Activated naive CD4-positive, alpha-beta T cell treated with anti-CD3 and anti-CD28 coated beads, Interleukin-2, amount 10 ng/mL, durations not matched to agents 7 days and 5 days (primary cell): ENCODE measurements around the gene VIT.
"Not testable (repeated sequence)": the region's sequence is repeated elsewhere in the genome, so short reads cannot be mapped to it uniquely, and the experiment has no call there.

Experiments
- CTCF ChIA-PET: fragments of 350-600 bp; sonication (Branson Sonifier 250); formaldehyde crosslinking; loops from one replicate; lab custom pipeline; 2021; ENCODE audit warnings: antibody characterized with exemption; lab: Charles Lee
- DNase-seq: peaks from one replicate; pipeline ENCODE4 v3.0.0-alpha.2; 2020
- H3K27ac Mint-ChIP-seq: one replicate; pipeline ENCODE4 v1.8.0; 2021; ENCODE audit warnings: mild to moderate bottlenecking, moderate library complexity, mixed read lengths
- H3K27me3 Mint-ChIP-seq: one replicate; pipeline ENCODE4 v1.8.0; 2021; ENCODE audit warnings: mild to moderate bottlenecking, mixed read lengths
- H3K36me3 Mint-ChIP-seq: one replicate; pipeline ENCODE4 v1.8.0; 2021; ENCODE audit warnings: mixed read lengths
- H3K4me1 Mint-ChIP-seq: one replicate; pipeline ENCODE4 v1.8.0; 2021; ENCODE audit warnings: mixed read lengths
- H3K4me3 Mint-ChIP-seq: one replicate; pipeline ENCODE4 v1.8.0; 2021; ENCODE audit warnings: mild to moderate bottlenecking, moderate library complexity, mixed read lengths
- H3K9me3 Mint-ChIP-seq: one replicate; pipeline ENCODE4 v1.8.0; 2021; ENCODE audit warnings: mixed read lengths

VIT gene

DNA sequence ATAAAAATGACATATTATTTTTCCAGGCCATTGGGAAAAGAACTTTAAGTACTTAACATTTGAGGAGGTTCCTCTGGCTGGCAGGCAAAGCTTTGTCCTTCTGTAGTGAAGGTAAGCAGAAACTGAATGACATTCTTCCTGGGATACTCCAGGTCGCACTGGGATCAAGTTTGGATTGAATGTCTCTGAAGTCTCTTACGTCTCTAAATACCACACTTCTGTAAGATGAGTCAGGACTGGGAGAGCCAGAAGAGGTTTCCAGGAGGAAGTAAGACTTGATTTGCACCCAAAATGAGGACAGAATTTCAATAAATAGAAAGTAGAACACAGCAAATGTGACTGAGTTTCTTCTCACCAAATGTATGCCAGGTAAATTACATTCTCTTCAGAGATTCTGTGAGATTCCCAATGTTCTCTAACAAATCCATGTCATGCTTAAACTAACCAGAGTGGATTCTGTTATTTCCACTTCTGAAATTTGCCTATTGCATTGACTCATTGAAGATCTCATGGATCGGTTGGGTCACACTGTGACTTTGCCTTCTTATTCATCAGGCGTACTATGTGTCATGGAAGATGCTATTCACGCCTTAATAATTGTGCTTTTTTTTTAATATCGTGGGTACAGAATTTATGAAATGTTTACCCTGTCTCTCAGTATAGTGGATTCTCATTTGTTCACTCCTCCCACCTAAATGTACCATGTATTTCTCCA lies 25.5 kb upstream of the VIT start:
- Mint-ChIP-seq H3K27me3 (peaks cover 4% of the 10 kb centered on the region), H3K27ac (no peak overlapping the region), H3K4me3 (no peak overlapping the region), H3K36me3 (no peaks in the 10 kb centered on the region), H3K4me1 (no peaks in the 10 kb centered on the region), H3K9me3 (no peaks in the 10 kb centered on the region)
- DNase-seq = no peak
- CTCF ChIA-PET = no interaction called here

DNA sequence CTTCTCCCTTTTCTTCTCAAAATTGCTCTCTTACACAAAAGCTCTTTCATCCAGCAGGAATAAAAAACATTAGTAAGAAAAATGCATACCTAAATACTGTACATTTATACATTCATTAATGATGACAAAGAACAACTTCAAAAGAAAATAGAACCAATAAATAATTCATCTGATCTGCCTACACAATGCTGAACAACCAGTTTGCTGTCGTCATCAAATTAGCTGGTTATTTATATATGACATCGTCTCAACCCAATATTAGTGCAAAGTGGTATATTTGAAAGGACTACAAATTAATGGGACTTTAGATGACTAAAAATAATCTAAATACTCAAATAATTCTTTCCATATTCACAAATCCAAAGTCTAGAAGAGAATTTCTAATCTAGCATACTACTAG lies 24.8 kb upstream of the VIT start:
- CTCF ChIA-PET = no interaction called here
- H3K27me3 Mint-ChIP-seq = peaks cover 4% of the 10 kb centered on the region
- no peak overlapping the region for H3K27ac Mint-ChIP-seq
- H3K4me1 Mint-ChIP-seq = peaks cover under 1% of the 10 kb centered on the region
- no peaks in the 10 kb centered on the region for H3K9me3 Mint-ChIP-seq
- no peak for DNase-seq
- no peak overlapping the region for H3K4me3 Mint-ChIP-seq
- no peaks in the 10 kb centered on the region for H3K36me3 Mint-ChIP-seq

DNA sequence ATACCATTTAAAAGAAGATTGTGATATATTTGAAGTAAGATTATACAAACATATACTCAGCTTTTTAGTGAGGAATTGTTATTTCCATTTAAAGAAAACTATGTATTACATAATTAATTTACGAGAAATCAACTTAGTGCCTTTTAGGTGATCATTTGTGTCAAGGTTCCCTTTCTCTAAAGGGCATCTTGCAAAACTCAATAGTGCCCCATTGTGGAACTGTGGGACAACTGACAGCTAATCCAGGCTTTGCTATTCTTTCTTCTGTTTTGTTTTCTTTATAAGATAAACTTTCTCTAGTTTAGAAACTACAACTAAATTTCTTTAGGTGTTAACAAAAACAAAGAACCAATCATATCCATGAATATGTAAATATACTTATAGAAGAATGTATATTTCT lies 24.3 kb upstream of the VIT start:
- H3K4me3 Mint-ChIP-seq = no peak overlapping the region
- H3K27ac Mint-ChIP-seq = no peak overlapping the region
- H3K36me3 Mint-ChIP-seq = no peaks in the 10 kb centered on the region
- DNase-seq = no peak
- no peaks in the 10 kb centered on the region for H3K9me3 Mint-ChIP-seq
- CTCF ChIA-PET = no interaction called here
- peaks cover 4% of the 10 kb centered on the region for H3K27me3 Mint-ChIP-seq
- peaks cover 5% of the 10 kb centered on the region for H3K4me1 Mint-ChIP-seq

DNA sequence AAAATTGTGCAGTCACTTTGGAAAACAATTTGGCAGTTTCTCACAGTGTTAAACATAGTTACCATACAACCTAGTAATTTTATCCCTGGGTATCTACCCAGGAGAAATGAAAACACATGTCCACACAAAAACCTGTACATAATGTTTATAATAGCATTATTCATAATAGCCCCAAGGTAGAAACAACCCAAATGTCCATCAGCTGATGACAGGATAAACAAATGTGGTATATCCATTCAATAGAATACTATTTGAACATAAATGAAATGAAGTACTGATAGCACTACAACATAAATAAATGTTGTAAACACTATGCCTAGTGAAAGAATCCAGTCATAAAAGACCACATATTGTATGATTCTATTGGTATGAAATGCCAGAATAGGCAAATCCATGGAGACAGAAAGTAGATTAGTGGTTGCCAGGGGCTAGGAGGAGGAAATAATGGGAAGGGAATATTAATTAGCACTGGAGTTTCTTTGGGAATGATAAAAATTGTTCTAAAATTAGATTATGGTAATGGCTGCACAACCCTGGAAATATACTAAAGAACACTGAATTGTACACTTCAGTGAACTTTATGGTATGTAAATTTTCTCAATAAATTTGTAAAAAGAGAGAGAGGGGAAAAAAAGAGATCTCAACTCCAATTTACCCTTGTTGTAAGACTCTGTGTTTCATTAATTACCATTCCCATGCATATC lies 20.8 kb upstream of the VIT start:
- Mint-ChIP-seq H3K4me1 (peaks cover 12% of the 10 kb centered on the region), H3K36me3 (no peaks in the 10 kb centered on the region), H3K27me3 (peaks cover 6% of the 10 kb centered on the region), H3K27ac (no peak overlapping the region), H3K9me3 (no peaks in the 10 kb centered on the region), H3K4me3 (no peak overlapping the region)
- CTCF ChIA-PET = no interaction called here
- DNase-seq = no peak

DNA sequence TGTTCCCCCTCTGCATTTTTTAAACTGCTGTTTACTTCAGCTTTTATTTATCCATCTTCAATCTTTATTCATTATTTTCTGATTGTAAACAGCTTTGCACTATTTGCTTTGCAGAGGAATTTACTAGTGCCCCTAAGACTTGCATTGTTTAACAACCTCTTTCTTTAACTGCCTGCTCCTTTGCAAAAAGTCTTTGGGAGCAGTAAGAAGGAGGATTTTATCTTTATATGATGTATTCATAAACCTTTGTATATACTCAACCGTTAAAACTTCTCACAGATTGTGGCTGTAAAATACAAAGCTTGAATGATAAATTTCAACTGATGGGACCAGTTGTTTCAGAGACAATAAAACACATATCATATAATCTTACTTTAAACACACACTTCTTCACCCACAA lies 20.1 kb upstream of the VIT start:
- no peaks in the 10 kb centered on the region for H3K36me3 Mint-ChIP-seq
- peaks cover 12% of the 10 kb centered on the region for H3K4me1 Mint-ChIP-seq
- peaks cover 6% of the 10 kb centered on the region for H3K27me3 Mint-ChIP-seq
- H3K27ac Mint-ChIP-seq = no peak overlapping the region
- H3K4me3 Mint-ChIP-seq = no peak overlapping the region
- CTCF ChIA-PET = interaction anchor here (1.6 kb wide), 1 partner anchor 12 kb away, joined by 4 read pairs; no protein-coding TSS in a partner anchor
- DNase-seq = no peak
- no peaks in the 10 kb centered on the region for H3K9me3 Mint-ChIP-seq

DNA sequence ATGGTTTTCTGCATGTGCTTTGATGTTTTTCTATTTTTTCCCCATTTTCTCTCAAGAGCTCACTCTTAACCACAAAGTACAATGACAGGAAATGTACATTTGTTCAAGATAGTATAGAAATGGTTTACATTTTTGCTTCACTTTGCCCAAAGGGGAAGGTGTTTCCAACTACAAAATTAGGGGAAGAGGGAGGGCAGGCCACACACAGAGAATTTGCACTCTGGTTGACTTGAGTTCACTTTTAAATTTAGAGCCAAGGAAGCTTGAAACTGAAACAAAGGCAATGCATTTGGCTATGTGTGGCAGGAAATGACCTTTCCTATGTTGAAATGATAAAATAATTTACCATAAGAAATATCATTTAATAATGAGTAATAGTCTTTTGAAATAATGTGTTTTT lies 19.1 kb upstream of the VIT start:
- no peak overlapping the region for H3K27ac Mint-ChIP-seq
- CTCF ChIA-PET = interaction anchor here (1.0 to 1.6 kb wide), 2 partner anchors 13 to 964 kb away, joined by 4 to 5 read pairs; no protein-coding TSS in a partner anchor
- DNase-seq = no peak
- H3K4me3 Mint-ChIP-seq = no peak overlapping the region
- H3K36me3 Mint-ChIP-seq = no peaks in the 10 kb centered on the region
- H3K4me1 Mint-ChIP-seq = peaks cover 12% of the 10 kb centered on the region
- no peaks in the 10 kb centered on the region for H3K9me3 Mint-ChIP-seq
- peaks cover 6% of the 10 kb centered on the region for H3K27me3 Mint-ChIP-seq

GRCh38 chr2:36677996-36678605 lies 18.4 kb upstream of the VIT start:
- H3K4me1 Mint-ChIP-seq = peaks cover 12% of the 10 kb centered on the region
- no peak overlapping the region for H3K27ac Mint-ChIP-seq
- CTCF ChIA-PET = interaction anchor here (1.0 to 1.6 kb wide), 2 partner anchors 14 to 965 kb away, joined by 4 to 5 read pairs; no protein-coding TSS in a partner anchor
- H3K4me3 Mint-ChIP-seq = no peak overlapping the region
- H3K36me3 Mint-ChIP-seq = no peaks in the 10 kb centered on the region
- H3K27me3 Mint-ChIP-seq = peaks cover 11% of the 10 kb centered on the region
- no peaks in the 10 kb centered on the region for H3K9me3 Mint-ChIP-seq
- DNase-seq = no peak

- CTCF ChIA-PET = no interaction called here
- H3K27me3 Mint-ChIP-seq = peaks cover 11% of the 10 kb centered on the region
- no peak overlapping the region for H3K27ac Mint-ChIP-seq
- H3K4me1 Mint-ChIP-seq = peaks cover 12% of the 10 kb centered on the region
- H3K36me3 Mint-ChIP-seq = no peaks in the 10 kb centered on the region
- no peaks in the 10 kb centered on the region for H3K9me3 Mint-ChIP-seq
- DNase-seq = no peak
- H3K4me3 Mint-ChIP-seq = no peak overlapping the region
Measured at GRCh38 chr2:36678856-36679255, 17.7 kb upstream of the VIT start.

DNA sequence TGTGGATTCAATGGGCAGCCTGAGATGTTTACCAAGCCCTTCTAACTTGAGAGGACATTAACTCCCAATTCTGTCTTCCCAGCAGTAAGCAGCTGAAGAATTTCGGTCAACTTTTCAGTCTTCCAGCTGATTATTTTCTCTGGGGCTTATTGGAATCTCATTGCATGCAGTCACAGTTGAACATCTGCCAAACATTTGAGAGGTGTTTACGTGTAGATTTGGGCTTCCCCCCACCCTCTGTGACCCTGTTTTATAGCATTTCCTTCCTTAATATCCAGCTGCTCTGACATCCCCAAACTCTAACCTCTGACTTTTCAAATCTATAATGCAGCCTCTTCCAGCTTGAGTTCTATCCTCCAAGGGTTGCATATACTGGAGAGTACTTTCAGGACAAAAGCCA lies 16.5 kb upstream of the VIT start:
- CTCF ChIA-PET = interaction anchor here (1.3 kb wide), 1 partner anchor 15 kb away, joined by 3 read pairs; no protein-coding TSS in a partner anchor
- no peaks in the 10 kb centered on the region for H3K36me3 Mint-ChIP-seq
- H3K4me1 Mint-ChIP-seq = peaks cover 12% of the 10 kb centered on the region
- H3K9me3 Mint-ChIP-seq = no peaks in the 10 kb centered on the region
- no peak overlapping the region for H3K4me3 Mint-ChIP-seq
- H3K27ac Mint-ChIP-seq = no peak overlapping the region
- DNase-seq = no peak
- H3K27me3 Mint-ChIP-seq = peaks cover 15% of the 10 kb centered on the region

- CTCF ChIA-PET = no interaction called here
Measured at GRCh38 chr2:36682562-36682961, 13.9 kb upstream of the VIT start.

DNA sequence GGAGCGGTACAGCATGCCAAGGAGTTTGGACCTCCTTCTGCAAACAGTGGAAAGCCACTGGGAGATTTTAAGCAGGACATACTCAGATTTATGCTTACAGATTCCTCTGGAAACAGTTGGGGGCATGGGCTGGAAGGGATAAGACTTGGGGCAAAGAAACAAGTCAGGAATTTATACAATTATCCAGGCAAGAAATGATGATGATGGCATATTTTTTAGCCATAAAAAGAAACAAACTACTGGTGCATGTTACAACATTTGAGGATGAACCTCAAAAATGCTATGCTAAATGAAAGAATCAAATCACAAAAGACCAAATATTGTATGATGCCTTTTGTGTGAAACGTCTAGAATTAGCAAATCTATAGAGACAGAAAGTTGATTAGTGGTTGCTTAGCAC lies 13.5 kb upstream of the VIT start:
- H3K9me3 Mint-ChIP-seq = no peaks in the 10 kb centered on the region
- H3K4me3 Mint-ChIP-seq = no peak overlapping the region
- no peak for DNase-seq
- peaks cover 12% of the 10 kb centered on the region for H3K27me3 Mint-ChIP-seq
- CTCF ChIA-PET = no interaction called here
- no peak overlapping the region for H3K27ac Mint-ChIP-seq
- H3K36me3 Mint-ChIP-seq = no peaks in the 10 kb centered on the region
- peaks cover 1% of the 10 kb centered on the region for H3K4me1 Mint-ChIP-seq

More at GRCh38 chr2:36682562-36682961, 13.9 kb upstream of the VIT start:
- no peaks in the 10 kb centered on the region for H3K36me3 Mint-ChIP-seq
- H3K27ac Mint-ChIP-seq = no peak overlapping the region
- no peaks in the 10 kb centered on the region for H3K9me3 Mint-ChIP-seq
- H3K4me1 Mint-ChIP-seq = peaks cover 5% of the 10 kb centered on the region
- H3K27me3 Mint-ChIP-seq = peaks cover 15% of the 10 kb centered on the region
- H3K4me3 Mint-ChIP-seq = no peak overlapping the region
- DNase-seq = no peak

- H3K4me1 Mint-ChIP-seq, DNase-seq, H3K27ac Mint-ChIP-seq, H3K36me3 Mint-ChIP-seq, CTCF ChIA-PET, H3K9me3 Mint-ChIP-seq, H3K4me3 Mint-ChIP-seq, H3K27me3 Mint-ChIP-seq: not testable (repeated sequence)
Measured at GRCh38 chr2:36688291-36688690, 8.2 kb upstream of the VIT start.

DNA sequence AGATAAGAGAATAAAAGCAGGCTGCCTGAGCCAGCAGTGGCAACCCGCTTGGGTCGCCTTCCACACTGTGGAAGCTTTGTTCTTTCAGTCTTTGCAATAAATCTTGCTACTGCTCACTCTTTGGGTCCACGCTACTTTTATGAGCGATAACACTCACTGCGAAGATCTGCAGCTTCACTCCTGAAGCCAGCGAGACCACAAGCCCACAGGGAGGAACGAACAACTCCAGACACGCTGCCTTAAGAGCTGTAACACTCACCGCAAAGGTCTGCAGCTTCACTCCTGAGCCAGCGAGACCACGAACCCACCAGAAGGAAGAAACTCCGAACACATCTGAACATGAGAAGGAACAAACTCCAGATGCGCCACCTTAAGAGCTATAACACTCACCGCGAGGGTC lies 7.5 kb upstream of the VIT start:
- H3K4me3 Mint-ChIP-seq, H3K4me1 Mint-ChIP-seq, H3K36me3 Mint-ChIP-seq, DNase-seq, H3K27me3 Mint-ChIP-seq, CTCF ChIA-PET, H3K9me3 Mint-ChIP-seq, H3K27ac Mint-ChIP-seq: not testable (repeated sequence)

DNA sequence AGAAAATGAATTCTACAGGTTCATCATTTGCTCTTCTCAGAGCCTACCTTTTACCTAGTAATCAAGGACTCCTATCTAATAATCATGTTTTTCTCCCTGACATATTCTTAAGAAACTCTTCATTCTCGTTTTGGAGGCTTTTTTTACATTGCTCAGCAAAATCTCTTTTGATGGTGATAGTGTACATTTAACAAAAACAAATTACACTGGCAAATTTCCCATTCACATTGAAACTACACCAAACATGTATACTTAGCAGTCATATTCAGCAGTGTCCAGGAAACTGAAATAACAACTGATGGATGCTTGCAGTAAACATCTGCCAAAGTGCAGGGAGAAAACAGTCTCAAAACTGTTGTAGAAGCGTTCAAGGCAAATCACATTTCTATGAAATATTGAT lies 4.4 kb upstream of the VIT start:
- CTCF ChIA-PET = no interaction called here
- H3K9me3 Mint-ChIP-seq = no peaks in the 10 kb centered on the region
- H3K4me1 Mint-ChIP-seq = no peaks in the 10 kb centered on the region
- peaks cover 4% of the 10 kb centered on the region for H3K27me3 Mint-ChIP-seq
- H3K27ac Mint-ChIP-seq = no peak overlapping the region
- no peaks in the 10 kb centered on the region for H3K36me3 Mint-ChIP-seq
- H3K4me3 Mint-ChIP-seq = no peak overlapping the region
- DNase-seq = no peak

GRCh38 chr2:36693825-36694224 lies 2.7 kb upstream of the VIT start:
- H3K4me3 Mint-ChIP-seq = no peak overlapping the region
- H3K27me3 Mint-ChIP-seq = peaks cover 4% of the 10 kb centered on the region
- CTCF ChIA-PET = no interaction called here
- no peaks in the 10 kb centered on the region for H3K36me3 Mint-ChIP-seq
- no peaks in the 10 kb centered on the region for H3K9me3 Mint-ChIP-seq
- H3K27ac Mint-ChIP-seq = no peak overlapping the region
- DNase-seq = no peak
- H3K4me1 Mint-ChIP-seq = no peaks in the 10 kb centered on the region
